ENCODE data around the gene CERS6.

GRCh38 chr2:168503901-168504300 is 47.8 kb downstream of the CERS6 start:
- no peak for TF ChIP-seq YY1 (IDR thresholded peaks at IDR 0.05; ENCODE audit: low read depth, low read length)
- no peak for TF ChIP-seq CBX8 (IDR thresholded peaks at IDR 0.05; ENCODE audit: borderline replicate concordance, low read depth, low read length)
- TF ChIP-seq PHF8 (conservative IDR thresholded peaks at IDR 0.05; ENCODE audit: low read depth, low read length): no peak
- TF ChIP-seq CTCF (IDR thresholded peaks at IDR 0.05; ENCODE audit: control extremely low read depth in 1 of 3, insufficient read depth in 1 of 3, low read depth in 1 of 3, low read length in 3 of 3): no peak
- no peak for TF ChIP-seq BCL11A (IDR thresholded peaks at IDR 0.05; ENCODE audit: low read depth in 2 of 2, low read length in 2 of 2)
- no peak for TF ChIP-seq EP300 (IDR thresholded peaks at IDR 0.05; ENCODE audit: borderline replicate concordance in 1 of 2, low read depth in 2 of 2, low read length in 2 of 2)
